HG03175 (cell line): ENCODE results near the gene CHRNA1.

Source experiments
- ATAC-seq: cut with Tn5 transposase; IDR thresholded peaks from one replicate; pipeline ENCODE4 v1.9.1; 2021; ENCODE audit warnings: mild to moderate bottlenecking, moderate library complexity; ENCODE audit not compliant: unreplicated experiment

CHRNA1 gene

GRCh38 chr2:174784316-174784715 lies 20.0 kb upstream of the CHRNA1 start:
- ATAC-seq, result no peak

GRCh38 chr2:174781996-174782395 lies 17.7 kb upstream of the CHRNA1 start:
- ATAC-seq, result no peak

GRCh38 chr2:174781298-174781697 lies 17.0 kb upstream of the CHRNA1 start:
- no peak for ATAC-seq

GRCh38 chr2:174780856-174781255 lies 16.6 kb upstream of the CHRNA1 start:
- no peak for ATAC-seq

GRCh38 chr2:174780191-174780840 lies 16.0 kb upstream of the CHRNA1 start:
- ATAC-seq, result no peak

GRCh38 chr2:174779361-174779928 lies 15.2 kb upstream of the CHRNA1 start:
- no peak for ATAC-seq

- ATAC-seq, result peak; percentile 61
Observed at GRCh38 chr2:174778085-174778981, 14.1 kb upstream of the CHRNA1 start.

GRCh38 chr2:174777347-174778084 lies 13.2 kb upstream of the CHRNA1 start:
- no peak for ATAC-seq

- no peak for ATAC-seq
Observed at GRCh38 chr2:174776675-174777074, 12.4 kb upstream of the CHRNA1 start.

- ATAC-seq, result no peak
Observed at GRCh38 chr2:174776223-174776622, 12.0 kb upstream of the CHRNA1 start.

- ATAC-seq, result no peak
Observed at GRCh38 chr2:174775571-174775980, 11.3 kb upstream of the CHRNA1 start.

GRCh38 chr2:174774886-174775285 lies 10.6 kb upstream of the CHRNA1 start:
- no peak for ATAC-seq

GRCh38 chr2:174773215-174773614 lies 8.9 kb upstream of the CHRNA1 start:
- ATAC-seq, result no peak

GRCh38 chr2:174772472-174772801 lies 8.2 kb upstream of the CHRNA1 start:
- no peak for ATAC-seq

GRCh38 chr2:174771631-174772471 lies 7.6 kb upstream of the CHRNA1 start:
- peak; percentile 57 for ATAC-seq

GRCh38 chr2:174771136-174771535 lies 6.9 kb upstream of the CHRNA1 start:
- ATAC-seq, result no peak

- no peak for ATAC-seq
Observed at GRCh38 chr2:174768557-174768956, 4.3 kb upstream of the CHRNA1 start.

GRCh38 chr2:174766271-174766670 lies 2.0 kb upstream of the CHRNA1 start:
- ATAC-seq, result no peak

GRCh38 chr2:174765576-174765975 lies 1.3 kb upstream of the CHRNA1 start:
- no peak for ATAC-seq

- no peak for ATAC-seq
Observed at GRCh38 chr2:174763780-174764179, 492 bp downstream of the CHRNA1 start.
